Vagina (tissue), 2 donors: ENCODE data around the gene SERPINF2.

Source experiments
- POLR2A ChIP-seq, 2 donors: fragments of 450-650 bp; IDR thresholded peaks; one replicate each; pipeline ENCODE4 v1.6.1; 2017; ENCODE audit warnings: antibody characterized with exemption in 2 of 2, mild to moderate bottlenecking in 2 of 2, moderate library complexity in 2 of 2
- POLR2AphosphoS5 ChIP-seq, 2 donors: sonication (generic); formaldehyde crosslinking; IDR thresholded peaks; one replicate each; pipeline ENCODE4 v1.9.0; 2017; ENCODE audit warnings: antibody characterized with exemption in 2 of 2, mild to moderate bottlenecking in 2 of 2, low read depth in 1 of 2; ENCODE audit not compliant: insufficient read depth in 1 of 2
- TF ChIP-seq, protein P1 (sequence below), 3 experiments: fragments of 450-650 bp in 2 of 3; fragments of 200-600 bp in 1 of 3; sonication (generic) in 1 of 3; IDR thresholded peaks; one replicate each; pipeline ENCODE4 v1.5.1; 2017 to 2019; ENCODE audit warnings: antibody characterized with exemption in 3 of 3, mild to moderate bottlenecking in 2 of 3, moderate library complexity in 2 of 3

DNA sequence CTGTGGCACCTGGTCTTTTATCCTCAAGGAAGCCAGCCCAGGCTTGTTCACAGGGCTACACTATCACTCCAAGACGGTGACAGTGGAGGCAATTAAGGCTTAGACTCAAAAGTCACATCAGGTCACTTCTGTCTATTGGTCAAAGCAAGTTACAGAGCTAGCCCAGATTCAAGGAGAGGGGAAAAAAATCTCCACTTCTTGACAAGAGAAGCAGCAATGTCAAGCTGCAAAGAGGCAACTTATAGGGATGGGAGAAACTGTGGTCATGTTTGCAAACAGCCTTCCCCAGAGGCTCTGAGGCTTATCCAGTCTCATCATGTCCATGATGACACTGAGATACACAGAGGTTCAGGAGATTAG, 50.8 kb downstream of the SERPINF2 start:
- TF ChIP-seq, protein P1, sequence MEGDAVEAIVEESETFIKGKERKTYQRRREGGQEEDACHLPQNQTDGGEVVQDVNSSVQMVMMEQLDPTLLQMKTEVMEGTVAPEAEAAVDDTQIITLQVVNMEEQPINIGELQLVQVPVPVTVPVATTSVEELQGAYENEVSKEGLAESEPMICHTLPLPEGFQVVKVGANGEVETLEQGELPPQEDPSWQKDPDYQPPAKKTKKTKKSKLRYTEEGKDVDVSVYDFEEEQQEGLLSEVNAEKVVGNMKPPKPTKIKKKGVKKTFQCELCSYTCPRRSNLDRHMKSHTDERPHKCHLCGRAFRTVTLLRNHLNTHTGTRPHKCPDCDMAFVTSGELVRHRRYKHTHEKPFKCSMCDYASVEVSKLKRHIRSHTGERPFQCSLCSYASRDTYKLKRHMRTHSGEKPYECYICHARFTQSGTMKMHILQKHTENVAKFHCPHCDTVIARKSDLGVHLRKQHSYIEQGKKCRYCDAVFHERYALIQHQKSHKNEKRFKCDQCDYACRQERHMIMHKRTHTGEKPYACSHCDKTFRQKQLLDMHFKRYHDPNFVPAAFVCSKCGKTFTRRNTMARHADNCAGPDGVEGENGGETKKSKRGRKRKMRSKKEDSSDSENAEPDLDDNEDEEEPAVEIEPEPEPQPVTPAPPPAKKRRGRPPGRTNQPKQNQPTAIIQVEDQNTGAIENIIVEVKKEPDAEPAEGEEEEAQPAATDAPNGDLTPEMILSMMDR (IDR thresholded peaks at IDR 0.05) = no peak
- TF ChIP-seq POLR2AphosphoS5 (IDR thresholded peaks at IDR 0.05; ENCODE audit: insufficient read depth in 1 of 2, low read depth in 1 of 2) (peak in 1 of 2 donors; percentile 73), POLR2A (IDR thresholded peaks at IDR 0.05) (no peak)
